IPS DF 6.9 (cell line): Measurements from ENCODE around the gene WNT8A.
"Not testable (repeated sequence)": the region's sequence is repeated elsewhere in the genome, so short reads cannot be mapped to it uniquely, and the experiment has no call there.

ENCODE experiments used
- DNase-seq: peaks from one replicate; pipeline ENCODE4 v3.0.0-alpha.2; 2013; ENCODE audit warnings: low read depth, low spot score
- H3K27ac ChIP-seq: one replicate; pipeline ENCODE4 v1.5.1; 2013; ENCODE audit warnings: low read length, control low read depth
- H3K27me3 ChIP-seq: 2 replicates; pipeline ENCODE4 v1.6.1; 2013; ENCODE audit warnings: mild to moderate bottlenecking, low read length; ENCODE audit not compliant: control insufficient read depth, insufficient read depth
- H3K36me3 ChIP-seq: 2 replicates; pipeline ENCODE4 v1.6.1; 2013; ENCODE audit warnings: low read length; ENCODE audit not compliant: control insufficient read depth, insufficient read depth
- H3K4me1 ChIP-seq: 2 replicates; pipeline ENCODE4 v1.6.1; 2013; ENCODE audit warnings: low read length; ENCODE audit not compliant: control insufficient read depth, insufficient read depth
- H3K4me3 ChIP-seq: 2 replicates; pipeline ENCODE4 v1.5.1; 2013; ENCODE audit warnings: mild to moderate bottlenecking, low read length
- H3K9me3 ChIP-seq: 2 replicates; pipeline ENCODE4 v1.6.1; 2013; ENCODE audit warnings: low read length, inconsistent platforms; ENCODE audit not compliant: control insufficient read depth, insufficient read depth
- WGBS: extraction: QIAGEN DNeasy Blood & Tissue Kit; methylation state at CpG from one replicate; pipeline ENCODE4 v1.1.7; 2013; ENCODE audit warnings: mixed read lengths, missing lambda C conversion rate; ENCODE audit not compliant: insufficient read length, insufficient coverage; 5-methylcytosine and 5-hydroxymethylcytosine counted together

Gene WNT8A

GRCh38 chr5:138083702-138084101 lies at the start of gene WNT8A:
Gene WNT8A (plus strand): TSS chr5:138084033. CDS start chr5:138084128, 95 bp downstream.
- Histone ChIP-seq H3K27ac (no peak within 1 kb of the TSS), H3K27me3 (peaks cover 8% of the 10 kb centered on the region), H3K9me3 (no peaks in the 10 kb centered on the region), H3K4me1 (peaks cover 2% of the 10 kb centered on the region; the same call in 1 of the 2 replicates), H3K36me3 (no peaks in the 10 kb centered on the region), H3K4me3 (no peak within 1 kb of the TSS)
- WGBS: no CpG with 5 or more reads among the region's 5 CpGs
- DNase-seq: no peak

GRCh38 chr5:138035605-138036537 lies 48.0 kb upstream of the WNT8A start:
- no peak overlapping the region for H3K4me3 ChIP-seq
- no peak overlapping the region for H3K27ac ChIP-seq
- no peaks in the 10 kb centered on the region for H3K36me3 ChIP-seq
- no CpG with 5 or more reads among the region's 11 CpGs for WGBS
- H3K27me3 ChIP-seq: no peaks in the 10 kb centered on the region
- DNase-seq: peak; percentile 81
- no peaks in the 10 kb centered on the region for H3K9me3 ChIP-seq
- 0 out of 2 replicates have a peak, but pooled peaks cover 1% of the 10 kb centered on the region for H3K4me1 ChIP-seq

- H3K27me3 ChIP-seq: no peaks in the 10 kb centered on the region
- DNase-seq: no peak
- no peak overlapping the region for H3K27ac ChIP-seq
- no peak overlapping the region for H3K4me3 ChIP-seq
- H3K9me3 ChIP-seq: no peaks in the 10 kb centered on the region
- H3K4me1 ChIP-seq: 0 out of 2 replicates have a peak, but pooled peaks cover 1% of the 10 kb centered on the region
- H3K36me3 ChIP-seq: no peaks in the 10 kb centered on the region
Observed at GRCh38 chr5:138037271-138037670, 46.6 kb upstream of the WNT8A start.

GRCh38 chr5:138037907-138038633 lies 45.8 kb upstream of the WNT8A start:
- no peak for DNase-seq
- Histone ChIP-seq H3K36me3 (no peaks in the 10 kb centered on the region), H3K4me3 (no peak overlapping the region), H3K4me1 (0 out of 2 replicates have a peak, but pooled peaks cover 1% of the 10 kb centered on the region), H3K27ac (no peak overlapping the region), H3K9me3 (no peaks in the 10 kb centered on the region), H3K27me3 (no peaks in the 10 kb centered on the region)
- no CpG with 5 or more reads among the region's 1 CpG for WGBS

GRCh38 chr5:138038826-138039225 lies 45.0 kb upstream of the WNT8A start:
- no peaks in the 10 kb centered on the region for H3K4me1 ChIP-seq
- WGBS: no CpG with 5 or more reads among the region's 1 CpG
- H3K36me3 ChIP-seq: no peaks in the 10 kb centered on the region
- no peaks in the 10 kb centered on the region for H3K27me3 ChIP-seq
- H3K9me3 ChIP-seq: no peaks in the 10 kb centered on the region
- no peak for DNase-seq
- H3K4me3 ChIP-seq: no peak overlapping the region
- H3K27ac ChIP-seq: no peak overlapping the region

GRCh38 chr5:138045283-138045682 lies 38.5 kb upstream of the WNT8A start:
- not testable (repeated sequence) for H3K27me3 ChIP-seq, H3K36me3 ChIP-seq, H3K27ac ChIP-seq, H3K4me1 ChIP-seq, H3K4me3 ChIP-seq, H3K9me3 ChIP-seq, DNase-seq
- no CpG with 5 or more reads among the region's 3 CpGs for WGBS

GRCh38 chr5:138051441-138052296 lies 32.2 kb upstream of the WNT8A start:
- H3K4me3 ChIP-seq: no peak overlapping the region
- no peaks in the 10 kb centered on the region for H3K4me1 ChIP-seq
- H3K9me3 ChIP-seq: no peaks in the 10 kb centered on the region
- no peak for DNase-seq
- no peaks in the 10 kb centered on the region for H3K27me3 ChIP-seq
- H3K27ac ChIP-seq: no peak overlapping the region
- no peaks in the 10 kb centered on the region for H3K36me3 ChIP-seq
- WGBS: no CpG with 5 or more reads among the region's 9 CpGs

- not testable (repeated sequence) for DNase-seq, H3K4me1 ChIP-seq, H3K9me3 ChIP-seq, H3K27ac ChIP-seq, H3K36me3 ChIP-seq, H3K4me3 ChIP-seq, H3K27me3 ChIP-seq
- no CpG with 5 or more reads among the region's 1 CpG for WGBS
Observed at GRCh38 chr5:138052718-138053117, 31.1 kb upstream of the WNT8A start.

GRCh38 chr5:138053554-138053953 lies 30.3 kb upstream of the WNT8A start:
- WGBS: no CpG with 5 or more reads among the region's 3 CpGs
- Histone ChIP-seq H3K27me3 (no peaks in the 10 kb centered on the region), H3K27ac (no peak overlapping the region), H3K4me1 (no peaks in the 10 kb centered on the region), H3K4me3 (no peak overlapping the region), H3K36me3 (no peaks in the 10 kb centered on the region), H3K9me3 (no peaks in the 10 kb centered on the region)
- no peak for DNase-seq

GRCh38 chr5:138054206-138054605 lies 29.6 kb upstream of the WNT8A start:
- no peak overlapping the region for H3K27ac ChIP-seq
- WGBS: no CpG with 5 or more reads among the region's 3 CpGs
- H3K9me3 ChIP-seq: no peaks in the 10 kb centered on the region
- DNase-seq: no peak
- H3K4me3 ChIP-seq: no peak overlapping the region
- no peaks in the 10 kb centered on the region for H3K27me3 ChIP-seq
- no peaks in the 10 kb centered on the region for H3K4me1 ChIP-seq
- no peaks in the 10 kb centered on the region for H3K36me3 ChIP-seq
